ENCODE measurements around the gene GPBP1.
"Not testable (repeated sequence)": the region's sequence is repeated elsewhere in the genome, so short reads cannot be mapped to it uniquely, and the experiment has no call there.

The GPBP1 gene

DNA sequence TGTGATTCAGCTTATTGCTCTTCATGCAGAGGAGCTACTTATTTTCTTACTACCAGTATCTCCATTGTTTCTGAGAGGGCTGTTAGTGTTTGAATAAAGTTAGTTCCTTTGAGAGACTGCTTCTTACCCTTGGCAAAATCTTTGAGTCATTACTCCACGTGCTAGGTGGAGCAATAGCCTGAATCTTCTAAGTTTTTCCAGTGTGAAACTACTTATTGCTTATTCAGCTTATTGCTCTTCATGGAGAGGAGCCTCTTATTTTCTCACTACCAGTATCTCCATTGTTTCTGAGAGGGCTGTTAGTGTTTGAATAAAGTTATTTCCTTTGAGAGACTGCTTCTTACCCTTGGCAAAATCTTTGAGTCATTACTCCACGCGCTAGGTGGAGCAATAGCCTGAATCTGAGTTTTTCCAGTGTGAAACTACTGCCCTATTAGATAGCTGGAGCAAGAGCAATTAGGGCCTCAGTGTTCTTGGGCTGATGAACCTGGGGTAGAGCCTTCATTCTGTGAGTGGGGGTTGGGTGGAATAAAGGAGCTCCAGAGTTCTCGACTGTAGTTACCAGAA lies 41.9 kb downstream of the GPBP1 start:
- no peak for DNase-seq

GRCh38 chr5:57216714-57217113 lies 42.9 kb downstream of the GPBP1 start:
- DNase-seq, result no peak

DNA sequence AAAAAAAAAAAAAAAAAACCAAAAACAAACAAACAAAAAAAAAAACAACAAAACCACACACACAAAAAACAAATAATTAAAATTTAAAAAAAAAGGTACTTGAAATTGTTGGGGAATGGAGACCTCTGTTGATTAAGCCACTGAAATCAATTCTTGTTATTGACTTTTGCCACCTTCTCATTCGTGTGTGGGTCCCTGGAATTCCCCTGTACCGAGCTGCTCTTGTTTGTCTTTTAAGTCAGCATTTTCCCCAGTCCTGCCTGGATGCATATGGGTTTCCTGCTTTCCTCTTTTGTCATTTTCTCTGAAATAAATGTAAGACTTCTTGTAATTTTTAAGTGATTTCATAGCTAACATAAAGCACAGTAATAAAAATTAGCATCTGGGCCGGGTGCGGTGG lies 45.5 kb downstream of the GPBP1 start:
- peak; percentile 46 for DNase-seq

GRCh38 chr5:57221049-57221568 lies 47.2 kb downstream of the GPBP1 start:
- DNase-seq, result peak; percentile 83

DNA sequence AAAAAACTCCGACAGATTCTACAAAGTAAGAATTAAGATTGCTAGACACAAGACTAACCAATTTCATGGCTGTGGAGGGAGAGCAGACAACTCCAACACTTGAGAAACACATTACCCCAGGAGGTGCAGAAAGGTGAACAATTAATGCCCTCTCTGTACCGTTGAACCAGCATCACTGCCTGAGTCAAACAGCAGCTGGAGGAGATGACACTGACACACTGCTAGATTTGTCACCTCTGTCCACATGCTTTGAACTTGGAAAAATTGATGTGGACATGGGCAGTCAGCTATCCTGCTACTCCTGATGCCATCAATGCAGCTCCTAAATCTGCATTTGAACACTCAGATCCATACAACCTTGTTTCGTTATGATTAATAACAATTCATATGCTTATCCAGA lies 51.7 kb downstream of the GPBP1 start:
- DNase-seq, result no peak

DNA sequence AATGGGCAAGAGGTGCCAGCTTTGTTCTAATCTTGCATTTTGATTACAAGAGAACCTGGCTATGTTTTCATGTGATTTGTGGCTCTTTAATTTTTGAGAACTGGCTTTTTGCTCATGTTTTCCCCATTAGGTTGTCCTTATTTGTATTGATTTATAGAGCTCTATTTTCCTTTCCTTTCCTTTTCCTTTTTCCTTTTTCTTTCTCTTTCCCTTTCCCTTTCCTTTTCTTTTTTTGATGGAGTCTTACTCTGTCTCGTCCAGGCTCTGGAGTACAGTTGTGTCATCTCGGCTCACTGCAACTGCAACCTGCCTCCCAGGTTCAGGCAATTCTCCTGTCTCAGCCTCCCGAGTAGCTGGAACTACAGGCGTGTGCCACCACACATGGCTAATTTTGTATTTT lies 55.5 kb downstream of the GPBP1 start:
- no peak for DNase-seq

- no peak for DNase-seq
These were observed 57.7 kb downstream of the GPBP1 start for GRCh38 chr5:57231607-57232006.

DNA sequence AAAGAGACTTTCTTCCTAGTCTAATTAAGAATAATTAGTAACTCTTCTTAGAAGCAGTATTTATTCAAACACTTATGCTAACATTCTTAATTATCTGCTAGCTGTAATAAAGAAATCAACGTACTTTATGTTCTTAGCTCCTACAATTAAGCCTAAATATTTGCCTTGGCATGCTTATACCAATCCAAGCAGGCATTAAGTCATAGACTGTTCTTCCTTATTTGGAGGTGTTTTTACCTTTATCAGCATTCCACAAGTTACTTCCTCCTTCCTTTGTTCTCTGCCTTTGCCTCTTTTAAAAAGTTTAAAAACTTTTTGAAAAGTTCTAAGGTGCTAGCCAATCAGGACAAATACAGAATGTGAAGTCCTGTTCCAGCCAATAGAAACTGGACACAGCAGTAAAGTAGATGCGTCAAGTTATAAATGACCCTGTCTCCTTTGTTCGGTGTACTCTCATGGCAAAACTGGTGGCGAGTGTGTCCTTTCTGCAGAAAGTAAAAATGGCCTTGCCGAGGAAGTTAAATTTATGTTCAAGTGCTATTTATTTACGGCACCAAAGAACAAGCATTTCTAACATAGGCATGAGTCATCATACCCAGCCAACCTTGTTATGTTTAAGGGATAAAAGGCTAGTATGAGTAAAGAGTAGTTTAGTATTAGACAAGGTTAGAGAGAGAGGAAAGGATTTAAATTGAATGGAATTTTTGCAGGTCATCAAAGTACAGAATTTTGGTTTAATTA lies 58.6 kb downstream of the GPBP1 start:
- DNase-seq, result no peak

- no peak for DNase-seq
These were observed 69.7 kb downstream of the GPBP1 start for GRCh38 chr5:57243286-57244137.

DNA sequence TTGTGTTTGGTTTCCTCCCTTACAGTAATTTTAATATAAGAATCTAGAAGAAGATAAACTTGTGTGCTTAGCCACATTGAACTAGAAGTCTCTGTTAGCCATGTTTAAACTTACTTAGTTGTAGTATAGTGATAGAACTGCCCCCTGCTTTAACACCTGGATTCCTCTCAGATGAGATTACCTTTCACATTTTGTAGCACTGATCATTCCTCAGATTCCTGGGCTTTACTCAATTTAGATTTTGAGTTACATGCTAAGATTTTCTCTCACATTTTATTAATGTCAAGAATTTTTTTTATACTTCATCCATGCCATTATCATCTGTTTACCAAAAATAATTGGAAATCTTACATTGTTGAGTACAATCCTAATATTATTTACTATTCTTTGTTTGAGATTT lies 70.5 kb downstream of the GPBP1 start:
- DNase-seq, result no peak

DNA sequence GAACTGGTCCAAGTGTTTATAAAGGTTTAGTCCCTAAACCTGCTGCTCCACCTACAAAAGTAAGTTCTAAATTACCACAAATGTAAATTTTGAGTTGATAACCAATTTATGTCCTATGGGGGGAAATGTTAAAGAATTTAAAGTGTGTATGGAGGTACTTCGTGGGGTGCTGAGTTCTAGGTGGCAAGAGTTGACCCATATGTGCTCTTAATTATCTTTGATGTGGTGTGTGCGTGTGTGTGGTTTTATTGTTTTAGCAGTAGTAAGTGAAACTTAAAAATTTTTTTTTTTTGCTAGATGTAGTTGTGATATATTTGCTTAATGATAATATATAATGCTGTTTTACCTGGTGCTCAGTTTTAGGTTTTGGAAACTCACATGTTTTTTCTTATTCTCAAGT lies 72.6 kb downstream of the GPBP1 start:
- peak; percentile 45 for DNase-seq

DNA sequence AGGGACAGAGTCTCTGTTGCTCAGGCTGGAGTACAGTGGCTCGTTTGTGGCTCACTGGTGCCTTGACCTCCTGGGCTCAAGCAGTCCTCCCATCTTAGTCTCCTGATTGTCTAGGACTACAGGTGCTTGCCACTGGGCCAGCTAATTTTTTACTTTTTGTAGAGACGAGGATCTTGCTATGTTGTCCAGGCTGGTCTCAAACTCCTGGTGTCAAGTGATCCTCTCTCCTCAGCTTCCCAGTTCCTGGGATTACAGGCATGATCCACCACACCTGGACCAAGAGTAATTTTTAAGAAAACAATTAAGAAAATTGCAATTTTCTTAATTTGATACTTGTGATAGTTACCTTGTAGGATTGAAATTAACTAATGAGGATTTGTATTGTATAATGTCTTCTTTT lies 73.9 kb downstream of the GPBP1 start:
- no peak for DNase-seq

DNA sequence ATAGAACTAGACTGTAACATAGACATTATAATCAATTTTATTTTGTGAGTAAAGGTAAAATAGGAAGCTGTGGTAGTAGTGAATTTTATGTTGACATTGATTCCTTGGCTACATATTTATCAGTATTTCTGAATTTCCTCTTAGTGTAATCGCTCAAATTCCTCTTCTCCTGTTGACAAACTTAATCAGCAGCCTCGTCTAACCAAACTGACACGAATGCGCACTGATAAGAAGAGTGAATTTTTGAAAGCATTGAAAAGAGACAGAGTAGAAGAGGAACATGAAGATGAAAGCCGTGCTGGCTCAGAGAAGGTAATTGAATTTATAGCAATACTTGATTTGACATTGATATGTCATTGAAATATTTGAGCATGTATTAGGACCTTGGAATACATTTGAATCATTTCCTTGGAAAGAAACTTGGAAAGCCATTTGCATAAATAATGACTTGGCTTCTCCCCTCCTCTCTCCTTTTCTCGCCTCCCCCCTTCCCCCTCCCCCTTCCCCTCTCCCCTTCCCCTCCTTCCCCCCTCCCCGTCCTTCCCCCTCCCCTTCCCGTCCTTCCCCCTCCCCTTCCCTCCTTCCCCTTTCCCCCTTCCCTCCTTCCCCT lies 75.5 kb downstream of the GPBP1 start:
- DNase-seq, result no peak

DNA sequence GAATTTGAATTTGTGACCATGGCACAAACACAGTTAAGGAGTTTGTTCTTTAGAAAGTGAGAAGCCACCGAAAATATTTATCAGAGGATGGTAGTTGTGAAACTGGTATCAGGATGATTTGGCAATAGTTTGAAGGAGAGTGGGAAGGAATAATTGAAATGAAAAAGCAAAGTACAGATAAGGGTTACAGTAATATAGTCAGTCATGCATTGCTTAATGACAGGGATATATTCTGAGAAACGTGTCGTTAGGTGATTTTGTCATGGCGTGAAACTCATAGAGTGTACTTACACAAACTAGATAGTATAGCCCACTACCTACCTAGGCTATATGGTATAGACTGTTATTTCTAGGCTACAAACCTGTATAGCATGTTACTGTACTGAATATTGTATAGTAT lies 84.2 kb downstream of the GPBP1 start:
- no peak for DNase-seq

- no peak for DNase-seq
These were observed 85.1 kb downstream of the GPBP1 start for GRCh38 chr5:57258943-57259342.

DNA sequence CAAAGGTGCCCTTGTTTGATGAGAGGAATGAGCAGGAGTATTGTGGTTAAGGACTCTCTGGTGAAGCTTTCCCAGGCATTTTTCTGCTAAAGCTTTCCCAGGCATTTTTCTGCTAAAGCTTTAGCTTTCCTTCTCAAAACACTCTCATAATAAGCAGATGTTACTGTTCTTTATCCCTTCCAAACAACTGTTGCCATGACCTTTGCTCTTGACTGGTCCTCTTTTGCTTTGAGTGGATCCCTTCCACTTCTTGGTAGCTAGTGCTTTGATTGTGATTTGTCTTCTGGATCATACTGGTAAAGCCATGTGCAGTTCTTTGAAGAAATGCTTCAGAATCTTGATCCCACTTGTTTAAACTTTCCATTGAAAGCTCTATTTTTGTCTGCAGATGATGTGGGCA lies 85.8 kb downstream of the GPBP1 start:
- DNase-seq, result no peak

GRCh38 chr5:57262541-57262940 lies 88.7 kb downstream of the GPBP1 start:
- DNase-seq, result no peak

DNA sequence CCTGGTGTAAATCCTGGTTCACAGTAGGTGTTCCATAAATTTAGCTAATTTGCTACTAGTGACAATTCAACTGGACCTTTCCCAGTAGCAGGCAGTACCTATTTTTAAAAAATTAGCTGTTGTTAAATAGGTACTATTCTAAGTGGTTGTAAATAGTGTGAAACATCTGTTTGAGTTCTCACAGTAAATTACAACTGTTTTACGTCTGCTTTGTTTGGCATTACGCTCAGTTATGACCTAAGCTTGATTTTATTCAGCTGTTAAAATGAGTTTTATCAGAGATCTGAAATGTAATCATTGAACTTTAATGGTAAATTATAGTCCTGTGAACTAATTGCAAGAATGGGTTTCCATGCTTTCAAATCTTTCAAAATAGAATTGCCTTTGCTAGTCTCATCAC lies 93.9 kb downstream of the GPBP1 start:
- no peak for DNase-seq

GRCh38 chr5:57276353-57276752 lies 102.5 kb downstream of the GPBP1 start:
- DNase-seq, result no peak

- no peak for DNase-seq
These were observed 103.2 kb downstream of the GPBP1 start for GRCh38 chr5:57277085-57277484.

GRCh38 chr5:57280853-57281252 lies 107.0 kb downstream of the GPBP1 start:
- no peak for DNase-seq

- DNase-seq, result not testable (repeated sequence)
These were observed 111.2 kb downstream of the GPBP1 start for GRCh38 chr5:57285084-57285483.

- DNase-seq, result no peak
These were observed 118.0 kb downstream of the GPBP1 start for GRCh38 chr5:57291894-57292293.

Measured in CD4-positive, alpha-beta T cell treated with Interleukin-21 for 1 hour (primary cell).